ENCODE measurements around the gene MPPED1.

MPPED1 gene

GRCh38 chr22:43474161-43475101 lies 62.6 kb downstream of the MPPED1 start:
- H3K27me3 Mint-ChIP-seq = peaks cover 22% of the 10 kb centered on the region
- no peak overlapping the region for H3K4me3 Mint-ChIP-seq
- no peaks in the 10 kb centered on the region for H3K36me3 Mint-ChIP-seq (ENCODE audit: low read depth)
- ATAC-seq (no peak), DNase-seq (no peak)
- no peaks in the 10 kb centered on the region for H3K4me1 Mint-ChIP-seq
- no peaks in the 10 kb centered on the region for H3K9me3 Mint-ChIP-seq
- no peak overlapping the region for H3K27ac Mint-ChIP-seq

DNA sequence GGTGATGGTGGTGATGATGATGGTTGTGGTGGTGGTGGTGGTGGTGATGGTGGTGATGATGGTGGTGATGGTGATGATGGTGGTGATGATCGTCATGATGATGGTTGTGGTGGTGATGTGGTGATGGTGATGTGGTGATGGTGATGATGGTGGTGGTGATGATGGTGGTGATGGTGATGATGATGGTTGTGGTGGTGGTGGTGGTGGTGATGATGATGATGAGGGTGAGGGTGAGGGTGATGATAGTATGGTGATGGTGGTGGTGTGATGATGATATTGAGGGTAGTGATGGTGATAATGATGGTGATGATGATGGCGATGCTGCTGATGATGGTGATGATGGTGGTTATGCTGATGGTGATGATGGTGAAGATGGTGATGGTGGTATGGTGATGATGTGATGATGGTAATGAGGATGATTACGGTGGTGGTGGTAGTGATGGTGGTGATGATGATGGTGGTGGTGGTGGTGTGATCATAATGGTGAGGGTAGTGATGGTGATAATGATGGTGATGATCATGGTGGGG lies 63.8 kb downstream of the MPPED1 start:
- DNase-seq (no peak), ATAC-seq (no peak)
- Mint-ChIP-seq H3K27ac (no peak overlapping the region), H3K4me1 (peaks cover 4% of the 10 kb centered on the region), H3K36me3 (ENCODE audit: low read depth) (no peaks in the 10 kb centered on the region), H3K27me3 (peaks cover 15% of the 10 kb centered on the region), H3K9me3 (no peaks in the 10 kb centered on the region), H3K4me3 (no peak overlapping the region)

- no peak overlapping the region for H3K27ac Mint-ChIP-seq
- H3K36me3 Mint-ChIP-seq (ENCODE audit: low read depth) = no peaks in the 10 kb centered on the region
- H3K9me3 Mint-ChIP-seq = no peaks in the 10 kb centered on the region
- no peak for ATAC-seq
- H3K4me1 Mint-ChIP-seq = peaks cover 9% of the 10 kb centered on the region
- peaks cover 10% of the 10 kb centered on the region for H3K27me3 Mint-ChIP-seq
- H3K4me3 Mint-ChIP-seq = no peak overlapping the region
- DNase-seq = no peak
Observed at GRCh38 chr22:43476341-43476740, 64.5 kb downstream of the MPPED1 start.

DNA sequence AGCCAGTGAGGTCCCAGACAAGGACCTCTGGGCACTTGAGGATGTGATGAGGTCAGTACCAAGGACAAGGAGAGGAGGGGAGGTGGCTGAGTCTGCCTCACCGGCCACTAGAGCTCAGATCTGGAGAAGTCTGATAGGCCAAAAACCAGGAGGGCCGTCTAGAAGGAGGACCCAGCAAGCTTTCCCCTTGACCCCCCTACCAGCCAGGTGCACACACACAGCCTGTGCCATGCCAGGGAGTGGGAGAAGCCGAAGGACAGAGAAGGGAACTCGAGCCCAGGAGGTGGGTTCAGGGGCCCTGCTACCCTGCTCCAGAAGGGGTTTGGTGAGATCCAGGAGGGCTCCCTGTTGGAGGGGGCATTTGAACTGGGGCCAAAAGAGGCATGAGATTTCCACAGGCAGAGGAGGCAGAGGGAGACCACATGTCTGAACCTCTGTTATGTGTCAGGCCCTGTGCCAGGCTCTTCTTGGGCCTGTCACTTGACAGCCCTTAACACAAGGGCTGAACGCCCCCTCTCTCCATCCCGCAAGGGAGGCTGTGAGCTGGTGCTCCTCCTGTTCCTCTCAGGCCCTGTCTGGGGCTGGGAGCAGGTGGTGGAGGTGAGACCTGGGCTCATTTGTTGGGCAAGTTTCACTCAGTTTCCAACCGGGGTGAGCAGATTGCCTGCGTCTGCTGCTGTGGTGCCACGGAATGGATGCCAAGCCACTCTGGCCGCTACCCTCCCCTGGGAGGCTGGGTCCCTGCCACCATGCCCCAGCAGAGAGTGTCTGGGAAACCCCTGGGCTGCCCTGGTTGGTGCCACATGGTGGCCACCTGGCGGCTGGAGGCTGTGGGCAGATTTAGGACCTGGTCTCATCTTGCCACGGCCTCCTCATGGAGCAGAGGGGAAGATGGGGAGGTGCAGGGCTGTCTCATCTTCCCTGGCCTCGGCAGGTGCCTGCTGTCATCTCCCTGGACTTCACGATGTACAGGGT lies 65.2 kb downstream of the MPPED1 start:
- Mint-ChIP-seq H3K4me3 (no peak overlapping the region), H3K27ac (no peak overlapping the region), H3K4me1 (peaks cover 16% of the 10 kb centered on the region), H3K36me3 (ENCODE audit: low read depth) (no peaks in the 10 kb centered on the region), H3K9me3 (no peaks in the 10 kb centered on the region), H3K27me3 (peaks cover 6% of the 10 kb centered on the region)
- ATAC-seq = no peak
- no peak for DNase-seq

- H3K36me3 Mint-ChIP-seq (ENCODE audit: low read depth) = no peaks in the 10 kb centered on the region
- H3K9me3 Mint-ChIP-seq = no peaks in the 10 kb centered on the region
- H3K27me3 Mint-ChIP-seq = peaks cover 6% of the 10 kb centered on the region
- DNase-seq = no peak
- no peak for ATAC-seq
- H3K4me1 Mint-ChIP-seq = peaks cover 16% of the 10 kb centered on the region
- H3K27ac Mint-ChIP-seq = no peak overlapping the region
- H3K4me3 Mint-ChIP-seq = no peak overlapping the region
Observed at GRCh38 chr22:43477966-43478365, 66.2 kb downstream of the MPPED1 start.

DNA sequence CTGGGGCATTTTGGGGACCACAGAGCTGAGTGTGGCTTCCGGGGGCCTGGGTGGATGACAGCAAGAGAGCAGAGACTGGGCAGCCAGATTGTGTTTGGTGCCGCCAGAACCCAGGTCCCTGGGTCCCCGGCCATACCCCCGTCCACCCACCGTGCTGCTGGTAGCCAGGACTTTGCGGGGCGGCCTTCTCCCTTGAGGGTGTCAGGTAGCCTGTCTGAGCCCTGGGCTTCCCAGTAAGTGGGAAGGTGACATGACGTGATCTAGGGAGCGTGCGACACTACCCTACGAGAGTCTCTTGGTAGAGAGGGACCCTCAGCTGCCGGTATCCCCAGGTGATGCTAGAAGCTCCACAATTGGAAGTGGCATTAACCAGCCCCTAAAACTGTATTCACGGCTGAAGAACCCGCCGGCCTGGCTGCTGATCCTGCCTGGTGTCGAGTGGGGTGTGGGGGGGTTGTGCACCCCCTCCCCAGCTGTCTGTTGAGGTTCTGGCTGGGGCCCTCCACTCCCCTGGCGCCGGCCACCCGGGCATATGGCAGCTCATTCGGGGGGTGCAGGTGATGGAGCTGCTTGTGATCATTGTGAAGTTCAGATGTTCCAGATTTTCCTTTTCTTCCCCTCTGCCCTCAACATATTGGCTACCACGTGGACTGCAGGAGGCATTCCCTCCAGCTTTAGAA lies 66.9 kb downstream of the MPPED1 start:
- Mint-ChIP-seq H3K4me1 (peaks cover 16% of the 10 kb centered on the region), H3K4me3 (no peak overlapping the region), H3K27ac (no peak overlapping the region), H3K36me3 (ENCODE audit: low read depth) (no peaks in the 10 kb centered on the region), H3K9me3 (no peaks in the 10 kb centered on the region), H3K27me3 (peaks cover 6% of the 10 kb centered on the region)
- no peak for ATAC-seq
- DNase-seq = no peak

DNA sequence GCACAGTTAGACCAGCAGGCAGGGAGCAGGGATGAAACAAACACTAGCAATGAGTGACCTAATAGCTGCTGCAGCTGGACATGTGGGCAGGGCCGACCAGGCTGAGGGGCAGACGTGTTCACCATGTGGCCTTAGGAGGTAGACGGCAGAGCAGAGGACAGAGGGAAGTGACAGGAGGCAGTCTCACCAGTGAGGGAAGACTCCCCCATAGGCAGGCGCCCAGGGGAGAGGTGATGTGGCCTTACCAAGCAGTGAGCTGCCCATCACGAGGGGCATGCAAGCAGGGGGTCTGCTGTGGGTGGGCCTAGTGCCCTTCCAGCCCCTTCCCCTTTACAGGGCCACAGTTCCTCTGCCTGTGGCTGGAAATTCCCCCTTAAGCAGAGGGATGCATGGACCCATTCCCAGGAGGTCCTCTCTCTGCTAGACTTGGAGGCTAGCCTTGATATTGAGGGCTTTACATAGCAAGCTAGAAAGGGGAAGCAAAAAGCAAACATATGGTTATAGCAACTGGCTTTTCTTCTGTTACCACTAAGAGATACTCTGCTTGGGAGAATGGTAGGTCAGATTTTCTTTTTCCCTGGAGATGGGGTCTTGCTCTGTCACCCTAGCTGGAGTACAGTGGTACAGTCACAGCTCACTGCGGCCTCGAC lies 67.6 kb downstream of the MPPED1 start:
- H3K27ac Mint-ChIP-seq = no peak overlapping the region
- peaks cover 16% of the 10 kb centered on the region for H3K4me1 Mint-ChIP-seq
- peaks cover 2% of the 10 kb centered on the region for H3K27me3 Mint-ChIP-seq
- no peaks in the 10 kb centered on the region for H3K36me3 Mint-ChIP-seq (ENCODE audit: low read depth)
- no peaks in the 10 kb centered on the region for H3K9me3 Mint-ChIP-seq
- ATAC-seq (no peak), DNase-seq (no peak)
- no peak overlapping the region for H3K4me3 Mint-ChIP-seq

DNA sequence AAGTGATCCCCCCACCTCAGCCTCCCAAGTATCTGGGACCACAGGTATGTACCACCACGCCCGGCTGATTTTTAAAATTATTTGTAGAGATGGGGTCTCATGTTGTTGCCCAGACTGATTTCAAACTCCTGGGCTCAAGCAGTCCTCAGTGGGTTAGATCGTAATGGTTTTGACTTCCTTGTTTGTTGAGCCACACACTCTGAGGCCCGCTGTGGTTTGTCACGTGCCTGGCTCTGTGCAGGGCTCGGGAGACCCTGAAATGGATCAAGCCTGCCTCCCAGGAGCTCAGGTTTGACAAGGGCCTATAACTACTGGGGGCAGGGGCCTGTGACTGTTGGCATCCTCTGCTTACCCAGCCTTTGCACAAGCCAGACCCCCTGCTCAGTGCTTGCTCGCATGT lies 68.1 kb downstream of the MPPED1 start:
- H3K4me3 Mint-ChIP-seq = no peak overlapping the region
- no peak for ATAC-seq

GRCh38 chr22:43481568-43482317 lies 69.9 kb downstream of the MPPED1 start:
- peaks cover 16% of the 10 kb centered on the region for H3K4me1 Mint-ChIP-seq
- DNase-seq (peak; percentile 32), ATAC-seq (peak; percentile 41)
- peak overlapping the region; percentile 77 for H3K27ac Mint-ChIP-seq
- H3K9me3 Mint-ChIP-seq = no peaks in the 10 kb centered on the region
- no peaks in the 10 kb centered on the region for H3K36me3 Mint-ChIP-seq (ENCODE audit: low read depth)
- H3K4me3 Mint-ChIP-seq = peak overlapping the region; percentile 56
- no peaks in the 10 kb centered on the region for H3K27me3 Mint-ChIP-seq

More for the DNA sequence above, 68.1 kb downstream of the MPPED1 start:
- Mint-ChIP-seq H3K4me1 (peaks cover 16% of the 10 kb centered on the region), H3K27me3 (no peaks in the 10 kb centered on the region), H3K36me3 (ENCODE audit: low read depth) (no peaks in the 10 kb centered on the region), H3K9me3 (no peaks in the 10 kb centered on the region), H3K27ac (no peak overlapping the region)
- no peak for DNase-seq

DNA sequence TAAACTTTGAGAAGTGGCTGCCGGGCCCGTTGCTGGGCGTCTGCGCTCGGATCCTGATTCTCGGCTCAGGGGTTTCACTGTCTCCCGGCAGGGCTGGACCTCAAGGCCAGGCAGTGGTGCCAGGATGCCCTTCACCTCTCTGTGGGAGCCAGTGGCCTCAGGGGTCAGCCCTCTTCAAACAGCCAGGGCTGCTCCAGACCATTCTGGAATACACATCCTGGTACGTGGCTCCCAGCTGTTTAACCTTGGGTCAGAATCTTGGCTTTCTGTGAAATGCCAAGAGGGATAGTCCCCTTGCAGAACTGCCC lies 70.5 kb downstream of the MPPED1 start:
- ATAC-seq = no peak
- no peak overlapping the region for H3K4me3 Mint-ChIP-seq
- no peak overlapping the region for H3K27ac Mint-ChIP-seq
- DNase-seq = no peak
- H3K9me3 Mint-ChIP-seq = no peaks in the 10 kb centered on the region
- no peaks in the 10 kb centered on the region for H3K36me3 Mint-ChIP-seq (ENCODE audit: low read depth)
- no peaks in the 10 kb centered on the region for H3K27me3 Mint-ChIP-seq
- peaks cover 16% of the 10 kb centered on the region for H3K4me1 Mint-ChIP-seq

GRCh38 chr22:43483266-43483665 lies 71.5 kb downstream of the MPPED1 start:
- no peak for DNase-seq
- no peak overlapping the region for H3K4me3 Mint-ChIP-seq
- H3K27ac Mint-ChIP-seq = no peak overlapping the region
- H3K27me3 Mint-ChIP-seq = no peaks in the 10 kb centered on the region
- no peak for ATAC-seq
- no peaks in the 10 kb centered on the region for H3K9me3 Mint-ChIP-seq
- peaks cover 16% of the 10 kb centered on the region for H3K4me1 Mint-ChIP-seq
- no peaks in the 10 kb centered on the region for H3K36me3 Mint-ChIP-seq (ENCODE audit: low read depth)

GRCh38 chr22:43483669-43484068 lies 71.9 kb downstream of the MPPED1 start:
- H3K36me3 Mint-ChIP-seq (ENCODE audit: low read depth) = no peaks in the 10 kb centered on the region
- DNase-seq = no peak
- no peaks in the 10 kb centered on the region for H3K9me3 Mint-ChIP-seq
- no peak overlapping the region for H3K4me3 Mint-ChIP-seq
- H3K27ac Mint-ChIP-seq = no peak overlapping the region
- H3K27me3 Mint-ChIP-seq = no peaks in the 10 kb centered on the region
- ATAC-seq = no peak
- peaks cover 16% of the 10 kb centered on the region for H3K4me1 Mint-ChIP-seq

GRCh38 chr22:43484227-43484626 lies 72.4 kb downstream of the MPPED1 start:
- DNase-seq (no peak), ATAC-seq (no peak)
- no peak overlapping the region for H3K4me3 Mint-ChIP-seq
- no peaks in the 10 kb centered on the region for H3K27me3 Mint-ChIP-seq
- H3K9me3 Mint-ChIP-seq = no peaks in the 10 kb centered on the region
- H3K36me3 Mint-ChIP-seq (ENCODE audit: low read depth) = no peaks in the 10 kb centered on the region
- H3K27ac Mint-ChIP-seq = no peak overlapping the region
- peaks cover 16% of the 10 kb centered on the region for H3K4me1 Mint-ChIP-seq

Data from activated naive CD8-positive, alpha-beta T cell treated with anti-CD3 and anti-CD28 coated beads, Interleukin-2, amount 50 U/mL, for 24 hours (primary cell).